GM12865 (cell line): ENCODE data around the gene CACNA1C.
A peak's percentile ranks its signal among the peaks of the same experiment; 100 is the strongest.

Source experiments
- DNase-seq: peaks from one replicate; pipeline ENCODE4 v3.0.0; 2010; ENCODE audit warnings: low read depth
- H3K4me3 ChIP-seq: 2 replicates; pipeline ENCODE4 v1.5.1; 2011; ENCODE audit warnings: mild to moderate bottlenecking, low read depth, low read length, control low read depth
- CTCF ChIP-seq: IDR thresholded peaks from 2 replicates; pipeline ENCODE4 v1.5.1; 2011; ENCODE audit warnings: low read length, control low read depth, low read depth, inconsistent platforms; ENCODE audit not compliant: insufficient read depth; ENCODE audit errors: missing control alignments

Gene CACNA1C

GRCh38 chr12:2281446-2281845 lies 228.7 kb downstream of the CACNA1C start:
- DNase-seq, result no peak
- no peak for TF ChIP-seq CTCF
- no peak overlapping the region for H3K4me3 ChIP-seq

- H3K4me3 ChIP-seq, result no peak overlapping the region
- no peak for TF ChIP-seq CTCF
- DNase-seq, result no peak
Measured at GRCh38 chr12:2282318-2282717, 229.5 kb downstream of the CACNA1C start.

GRCh38 chr12:2283480-2283879 lies 230.7 kb downstream of the CACNA1C start:
- H3K4me3 ChIP-seq, result no peak overlapping the region
- no peak for TF ChIP-seq CTCF
- no peak for DNase-seq

- no peak for TF ChIP-seq CTCF
- no peak overlapping the region for H3K4me3 ChIP-seq
- no peak for DNase-seq
Measured at GRCh38 chr12:2283916-2284315, 231.1 kb downstream of the CACNA1C start.

GRCh38 chr12:2284321-2284813 lies 231.6 kb downstream of the CACNA1C start:
- H3K4me3 ChIP-seq, result no peak overlapping the region
- no peak for DNase-seq
- no peak for TF ChIP-seq CTCF

GRCh38 chr12:2284857-2285256 lies 232.1 kb downstream of the CACNA1C start:
- no peak overlapping the region for H3K4me3 ChIP-seq
- peak; percentile 62 for DNase-seq
- peak; percentile 62 for TF ChIP-seq CTCF

GRCh38 chr12:2285462-2285861 lies 232.7 kb downstream of the CACNA1C start:
- no peak for DNase-seq
- no peak for TF ChIP-seq CTCF
- H3K4me3 ChIP-seq, result no peak overlapping the region
